Naive thymus-derived CD8-positive, alpha-beta T cell (primary cell): ENCODE results near the gene ERCC8. TPM values are rescaled to one million over a fixed set of nuclear protein-coding genes. Genes with fewer than 3 reads are reported as not detected.
A peak's percentile ranks its signal among the peaks of the same experiment; 100 is the strongest.

Source experiments
- ATAC-seq, 2 donors: fragments of 150-1000 bp; cut with Tn5 transposase in 1 of 2; sonication (Bioruptor Pico), chemical (Tn5 transposase) in 1 of 2; 1 replicate in 1 of 2; 2 replicates in 1 of 2; pipeline ENCODE4 v1.10.0; 2021; ENCODE audit warnings: mild to moderate bottlenecking in 2 of 2, moderate library complexity in 2 of 2
- POLR2A ChIA-PET: fragments of 350-600 bp; sonication (Branson Sonifier 250); formaldehyde crosslinking; loops from one replicate; lab custom pipeline; 2021; ENCODE audit warnings: antibody characterized with exemption; lab: Charles Lee
- DNase-seq, 10 donors: peaks; one replicate each; pipeline versions ENCODE4 v3.0.0 to v3.0.0-alpha.2; 2020 to 2022
- H3K27ac Mint-ChIP-seq, 10 donors: one replicate each; pipeline ENCODE4 v1.8.0; 2020 to 2022; ENCODE audit warnings: mild to moderate bottlenecking in 10 of 10, mixed read lengths in 10 of 10, moderate library complexity in 4 of 10, inconsistent platforms in 1 of 10
- H3K27me3 Mint-ChIP-seq, 5 donors: one replicate each; pipeline ENCODE4 v1.8.0; 2021 to 2022; ENCODE audit warnings: mixed read lengths in 5 of 5
- H3K36me3 Mint-ChIP-seq, 3 donors: one replicate each; pipeline ENCODE4 v1.8.0; 2020 to 2022; ENCODE audit warnings: mixed read lengths in 3 of 3, mild to moderate bottlenecking in 2 of 3, inconsistent platforms in 1 of 3
- H3K4me1 Mint-ChIP-seq, 4 donors: one replicate each; pipeline ENCODE4 v1.8.0; 2021 to 2022; ENCODE audit warnings: mixed read lengths in 4 of 4
- H3K4me3 Mint-ChIP-seq, 10 donors: one replicate each; pipeline ENCODE4 v1.8.0; 2020 to 2022; ENCODE audit warnings: mild to moderate bottlenecking in 10 of 10, mixed read lengths in 10 of 10, moderate library complexity in 6 of 10, inconsistent platforms in 1 of 10
- H3K9me3 Mint-ChIP-seq, 9 donors: one replicate each; pipeline ENCODE4 v1.8.0; 2020 to 2022; ENCODE audit warnings: mixed read lengths in 9 of 9, mild to moderate bottlenecking in 3 of 9, inconsistent platforms in 1 of 9, moderate library complexity in 1 of 9
- polyA plus RNA-seq, 3 donors: library from polyadenylated mRNA; unstranded; fragments of 300-500 nt; fragmentation: Illumina TruSeq; gene quantifications; one replicate each; pipeline ENCODE4 v1.2.3, GENCODE V29; 2021
- total RNA-seq, 8 experiments: library from RNA in 2 of 8; stranded (reverse) in 2 of 8; gene quantifications; one replicate each; pipeline ENCODE4 v1.2.3 and lab custom pipeline; 2021 to 2026

Gene ERCC8
- total and polyA plus RNA-seq, 5 experiments from 2014 or later = 7.6 to 16.6 (median 12.7) TPM

GRCh38 chr5:60827201-60827600, 117.7 kb downstream of the ERCC8 start:
- peaks cover 0 to 5% (median 3%) of the 10 kb centered on the region in 5 donors for H3K27me3 Mint-ChIP-seq
- H3K36me3 Mint-ChIP-seq = no peaks in the 10 kb centered on the region
- H3K4me1 Mint-ChIP-seq = no peaks in the 10 kb centered on the region

GRCh38 chr5:60826653-60827052, 118.2 kb downstream of the ERCC8 start:
- Mint-ChIP-seq H3K36me3 (no peaks in the 10 kb centered on the region), H3K4me1 (no peaks in the 10 kb centered on the region), H3K27me3 (peaks cover 0 to 5% (median 3%) of the 10 kb centered on the region in 5 donors), H3K27ac (peak overlapping the region in 1 of 10 donors; percentile 46), H3K9me3 (no peaks in the 10 kb centered on the region), H3K4me3 (no peak overlapping the region)
- POLR2A ChIA-PET = no interaction called here
- DNase-seq (no peak), ATAC-seq (no peak)

More at GRCh38 chr5:60827201-60827600, 117.7 kb downstream of the ERCC8 start:
- DNase-seq (no peak), ATAC-seq (no peak)
- POLR2A ChIA-PET = no interaction called here
- no peaks in the 10 kb centered on the region for H3K9me3 Mint-ChIP-seq
- H3K27ac Mint-ChIP-seq = no peak overlapping the region
- H3K4me3 Mint-ChIP-seq = no peak overlapping the region

Other genes starting within 250 kb of the ERCC8 start
- not detected for gene DEPDC1B, start 244.9 kb downstream of the ERCC8 start, total RNA-seq
- under 1 TPM in 2 of 3 donors, not detected in 1; 0.09 to 0.37 TPM for gene DEPDC1B, start 244.9 kb downstream of the ERCC8 start, polyA plus RNA-seq
- gene ELOVL7, start 100.8 kb downstream of the ERCC8 start, total RNA-seq = not detected
- gene ELOVL7, start 100.8 kb downstream of the ERCC8 start, polyA plus RNA-seq = under 1 TPM in 1 of 3 donors, not detected in 2; 0.29 TPM
- gene NDUFAF2, start 135 bp upstream of the ERCC8 start, total RNA-seq = 10 to 100 TPM; 19.5 to 25.0 TPM
- gene NDUFAF2, start 135 bp upstream of the ERCC8 start, polyA plus RNA-seq = 10 to 100 TPM; 30.3 to 43.9 (median 38.6) TPM
- gene SMIM15, start 217.4 kb upstream of the ERCC8 start, total RNA-seq = 10 to 100 TPM; 34.9 to 39.4 TPM
- 10 to 100 TPM; 21.0 to 38.0 (median 26.2) TPM for gene SMIM15, start 217.4 kb upstream of the ERCC8 start, polyA plus RNA-seq